DND-41 (cell line): Measurements from ENCODE around the gene DCLRE1C.
A peak's percentile ranks its signal among the peaks of the same experiment; 100 is the strongest.

ENCODE experiments used
- EZH2 ChIP-seq: IDR thresholded peaks from 3 replicates; pipeline ENCODE4 v1.6.1; 2012; ENCODE audit warnings: borderline replicate concordance, low read depth, mild to moderate bottlenecking, moderate library complexity, low read length, inconsistent platforms; ENCODE audit not compliant: severe bottlenecking
- TF ChIP-seq, protein P1 (sequence below): IDR thresholded peaks from 2 replicates; pipeline ENCODE4 v1.5.1; 2012; ENCODE audit warnings: borderline replicate concordance, low read length, moderate library complexity, mild to moderate bottlenecking; ENCODE audit not compliant: poor library complexity, severe bottlenecking; ENCODE audit errors: extremely low read depth

DNA sequence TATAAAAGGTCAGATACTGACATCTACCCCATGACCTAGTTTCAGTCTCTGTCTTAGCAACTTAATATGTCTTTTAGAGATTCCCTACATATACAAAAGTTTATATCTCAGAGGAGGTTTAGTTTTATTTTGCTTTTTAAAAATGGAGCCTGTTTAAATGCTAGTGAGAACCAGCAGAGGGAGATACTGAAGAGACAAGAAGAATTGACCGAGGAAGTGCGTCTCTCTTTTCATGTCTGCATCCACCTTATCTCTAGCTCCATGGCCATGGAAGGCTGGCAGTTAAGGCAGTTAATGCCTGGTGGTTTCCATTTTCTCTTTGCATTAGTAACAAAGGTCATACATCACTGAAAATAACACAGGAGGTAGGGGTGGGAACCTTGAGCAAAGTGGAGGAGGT lies 64.6 kb downstream of the DCLRE1C start:
- TF ChIP-seq EZH2: no peak
- TF ChIP-seq, protein P1, sequence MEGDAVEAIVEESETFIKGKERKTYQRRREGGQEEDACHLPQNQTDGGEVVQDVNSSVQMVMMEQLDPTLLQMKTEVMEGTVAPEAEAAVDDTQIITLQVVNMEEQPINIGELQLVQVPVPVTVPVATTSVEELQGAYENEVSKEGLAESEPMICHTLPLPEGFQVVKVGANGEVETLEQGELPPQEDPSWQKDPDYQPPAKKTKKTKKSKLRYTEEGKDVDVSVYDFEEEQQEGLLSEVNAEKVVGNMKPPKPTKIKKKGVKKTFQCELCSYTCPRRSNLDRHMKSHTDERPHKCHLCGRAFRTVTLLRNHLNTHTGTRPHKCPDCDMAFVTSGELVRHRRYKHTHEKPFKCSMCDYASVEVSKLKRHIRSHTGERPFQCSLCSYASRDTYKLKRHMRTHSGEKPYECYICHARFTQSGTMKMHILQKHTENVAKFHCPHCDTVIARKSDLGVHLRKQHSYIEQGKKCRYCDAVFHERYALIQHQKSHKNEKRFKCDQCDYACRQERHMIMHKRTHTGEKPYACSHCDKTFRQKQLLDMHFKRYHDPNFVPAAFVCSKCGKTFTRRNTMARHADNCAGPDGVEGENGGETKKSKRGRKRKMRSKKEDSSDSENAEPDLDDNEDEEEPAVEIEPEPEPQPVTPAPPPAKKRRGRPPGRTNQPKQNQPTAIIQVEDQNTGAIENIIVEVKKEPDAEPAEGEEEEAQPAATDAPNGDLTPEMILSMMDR: peak; percentile 41
